M059J (cell line): Measurements from ENCODE around the gene NXPH4. TPM values are rescaled to one million over a fixed set of nuclear protein-coding genes. Genes with fewer than 3 reads are reported as not detected.

ENCODE experiments used
- DNase-seq: peaks from one replicate; pipeline ENCODE4 v3.0.0-alpha.2; 2012; ENCODE audit warnings: low read depth
- total RNA-seq: library from RNA; depleted of rRNA; stranded (reverse); fragments of >200 nt; shearing (Covaris generic); gene quantifications from 2 replicates; pipeline ENCODE4 v1.2.3, GENCODE V29; 2014; rRNA removed

Gene NXPH4
- total RNA-seq, result 3.1 and 6.8 TPM in 2 replicates

GRCh38 chr12:57216014-57216911 lies at the start of gene NXPH4:
TSS of gene NXPH4 (plus strand) at chr12:57216794. CDS start at chr12:57216970, 176 bp downstream.
- DNase-seq, result no peak

GRCh38 chr12:57166971-57167371 lies 49.6 kb upstream of the NXPH4 start:
- peak; percentile 63 for DNase-seq

- DNase-seq, result no peak
These were observed 48.5 kb upstream of the NXPH4 start for GRCh38 chr12:57168058-57168457.

- DNase-seq, result no peak
These were observed 47.4 kb upstream of the NXPH4 start for GRCh38 chr12:57169046-57169795.

- DNase-seq, result no peak
These were observed 46.6 kb upstream of the NXPH4 start for GRCh38 chr12:57169969-57170368.

GRCh38 chr12:57170408-57170807 lies 46.2 kb upstream of the NXPH4 start:
- DNase-seq, result no peak

GRCh38 chr12:57170927-57171326 lies 45.7 kb upstream of the NXPH4 start:
- no peak for DNase-seq

- DNase-seq, result no peak
These were observed 44.9 kb upstream of the NXPH4 start for GRCh38 chr12:57171668-57172067.

- no peak for DNase-seq
These were observed 43.5 kb upstream of the NXPH4 start for GRCh38 chr12:57173089-57173488.

GRCh38 chr12:57173683-57174082 lies 42.9 kb upstream of the NXPH4 start:
- DNase-seq, result no peak

- peak; percentile 20 for DNase-seq
These were observed 41.0 kb upstream of the NXPH4 start for GRCh38 chr12:57175428-57176138.

- no peak for DNase-seq
These were observed 40.5 kb upstream of the NXPH4 start for GRCh38 chr12:57176139-57176477.

GRCh38 chr12:57176846-57177245 lies 39.7 kb upstream of the NXPH4 start:
- no peak for DNase-seq

- no peak for DNase-seq
These were observed 39.2 kb upstream of the NXPH4 start for GRCh38 chr12:57177354-57177753.

- DNase-seq, result no peak
These were observed 38.4 kb upstream of the NXPH4 start for GRCh38 chr12:57178213-57178612.

- no peak for DNase-seq
These were observed 37.1 kb upstream of the NXPH4 start for GRCh38 chr12:57179331-57180086.

GRCh38 chr12:57180321-57180989 lies 36.1 kb upstream of the NXPH4 start:
- no peak for DNase-seq

GRCh38 chr12:57181072-57181471 lies 35.5 kb upstream of the NXPH4 start:
- DNase-seq, result no peak

GRCh38 chr12:57181561-57182155 lies 34.9 kb upstream of the NXPH4 start:
- DNase-seq, result no peak

GRCh38 chr12:57182918-57183575 lies 33.5 kb upstream of the NXPH4 start:
- peak; percentile 58 for DNase-seq
